Renal cortex interstitium (tissue), 11 donors: ENCODE measurements around the gene VEGFA. TPM values are rescaled to one million over a fixed set of nuclear protein-coding genes. Genes with fewer than 3 reads are reported as not detected.

Source experiments
- DNase-seq, 11 donors: peaks; one replicate each; pipeline ENCODE4 v3.0.0-alpha.2; 2013; ENCODE audit warnings: low read depth in 9 of 11, low spot score in 4 of 11; ENCODE audit errors: extremely low read depth in 1 of 11
- polyA plus RNA-seq, 3 donors: library from polyadenylated mRNA; unstranded; fragments of 120-200 nt; gene quantifications; one replicate each; pipeline ENCODE4 v1.2.1, GENCODE V29; 2013; ENCODE audit not compliant: insufficient read length in 3 of 3

The VEGFA gene
- polyA plus RNA-seq, 3 donors, result 293 to 424 (median 310) TPM

DNA sequence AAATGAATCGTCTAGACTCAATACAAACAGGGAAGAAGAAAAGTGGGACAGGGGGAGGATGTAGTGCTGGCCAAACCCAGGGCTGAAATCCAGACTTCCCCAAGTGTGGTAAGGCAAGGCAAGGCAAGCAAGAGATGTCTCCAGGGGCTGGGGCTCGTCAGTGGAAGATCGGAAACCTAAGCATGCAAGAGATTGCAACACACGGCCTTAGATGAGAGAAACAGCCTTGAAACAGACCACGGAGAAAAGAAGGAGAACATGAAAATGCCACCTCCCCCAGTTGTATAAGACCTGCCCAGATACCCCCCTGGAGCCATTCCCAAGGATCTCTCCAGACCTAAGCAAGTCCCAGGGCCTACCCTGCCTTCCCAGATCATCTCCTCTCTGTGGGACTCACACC lies 20.0 kb downstream of the VEGFA start:
- no peak for DNase-seq

DNA sequence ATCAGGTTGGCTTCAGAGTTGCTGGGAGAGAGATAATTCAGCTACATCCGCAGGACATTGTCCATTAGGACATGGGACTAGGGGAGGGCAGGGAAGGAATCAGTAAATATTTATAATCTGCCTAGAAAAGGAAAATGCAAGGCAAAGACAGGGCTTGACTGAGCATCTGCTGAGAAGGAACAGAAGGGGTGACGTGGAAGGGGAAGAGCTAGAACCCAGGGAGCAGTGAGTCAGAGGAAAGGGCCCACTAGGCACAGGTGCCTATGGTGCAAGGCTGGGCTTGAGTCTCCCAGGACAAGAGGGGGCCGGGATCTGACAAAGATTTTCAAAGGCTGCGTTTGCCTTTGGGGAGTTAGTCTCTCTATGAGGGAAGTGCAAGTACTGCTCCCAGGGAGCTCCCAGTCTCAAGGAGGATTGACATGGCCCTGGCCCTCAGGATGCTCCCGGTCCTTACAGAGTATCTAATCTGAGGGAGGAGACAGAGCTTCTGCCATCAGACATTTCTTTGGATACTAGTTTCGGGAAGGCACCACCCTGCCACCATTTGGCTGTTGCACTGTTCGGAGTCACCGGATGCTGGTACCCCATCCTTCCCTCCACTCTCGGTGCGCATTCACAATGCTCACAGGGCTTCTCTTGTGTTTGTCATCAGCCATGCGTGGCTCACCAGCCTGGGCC lies 21.9 kb downstream of the VEGFA start:
- DNase-seq, result no peak

- no peak for DNase-seq
Observed at GRCh38 chr6:43793154-43793874, 23.3 kb downstream of the VEGFA start.

- DNase-seq, result no peak
Observed at GRCh38 chr6:43793875-43794242, 23.8 kb downstream of the VEGFA start.

DNA sequence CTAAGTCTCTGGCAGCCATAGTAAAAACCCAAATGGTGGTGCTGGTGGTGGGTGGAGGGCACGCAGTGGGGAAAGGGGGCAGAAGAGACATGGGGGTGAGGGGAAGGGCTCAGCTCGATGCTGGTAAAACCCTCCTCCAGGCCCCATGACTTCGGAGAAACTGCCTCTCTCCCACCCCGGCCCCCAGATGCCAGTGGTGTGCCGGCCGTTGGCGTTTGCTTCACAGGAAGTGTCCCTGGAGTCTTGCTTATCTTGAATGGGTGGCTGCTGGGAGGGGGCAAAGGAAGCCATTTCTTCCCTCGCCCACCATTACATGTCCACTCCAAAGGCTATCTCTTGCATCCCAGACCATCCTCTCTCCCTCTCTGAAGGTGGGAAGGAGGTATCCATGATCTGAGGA lies 25.4 kb downstream of the VEGFA start:
- DNase-seq, result no peak

GRCh38 chr6:43796168-43796567 lies 26.2 kb downstream of the VEGFA start:
- no peak for DNase-seq

- DNase-seq, result no peak
Observed at GRCh38 chr6:43796903-43797890, 27.2 kb downstream of the VEGFA start.

DNA sequence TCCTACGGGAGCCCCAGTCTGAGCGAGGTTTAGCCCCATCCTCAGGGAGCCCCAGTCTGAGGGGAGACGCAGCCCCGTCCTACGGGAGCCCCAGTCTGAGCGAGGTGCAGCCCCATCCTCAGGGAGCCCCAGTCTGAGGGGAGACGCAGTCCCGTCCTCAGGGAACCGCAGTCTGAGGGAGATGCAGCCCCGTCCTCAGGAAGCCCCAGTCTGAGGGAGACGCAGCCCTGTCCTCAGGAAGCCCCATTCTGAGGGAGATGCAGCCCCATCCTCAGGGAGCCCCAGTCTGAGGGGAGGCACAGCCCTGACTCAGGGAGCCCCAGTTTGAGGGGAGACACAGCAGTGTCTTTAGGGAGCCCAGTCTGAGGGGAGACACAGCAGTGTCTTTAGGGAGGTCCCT lies 27.9 kb downstream of the VEGFA start:
- DNase-seq, result no peak

DNA sequence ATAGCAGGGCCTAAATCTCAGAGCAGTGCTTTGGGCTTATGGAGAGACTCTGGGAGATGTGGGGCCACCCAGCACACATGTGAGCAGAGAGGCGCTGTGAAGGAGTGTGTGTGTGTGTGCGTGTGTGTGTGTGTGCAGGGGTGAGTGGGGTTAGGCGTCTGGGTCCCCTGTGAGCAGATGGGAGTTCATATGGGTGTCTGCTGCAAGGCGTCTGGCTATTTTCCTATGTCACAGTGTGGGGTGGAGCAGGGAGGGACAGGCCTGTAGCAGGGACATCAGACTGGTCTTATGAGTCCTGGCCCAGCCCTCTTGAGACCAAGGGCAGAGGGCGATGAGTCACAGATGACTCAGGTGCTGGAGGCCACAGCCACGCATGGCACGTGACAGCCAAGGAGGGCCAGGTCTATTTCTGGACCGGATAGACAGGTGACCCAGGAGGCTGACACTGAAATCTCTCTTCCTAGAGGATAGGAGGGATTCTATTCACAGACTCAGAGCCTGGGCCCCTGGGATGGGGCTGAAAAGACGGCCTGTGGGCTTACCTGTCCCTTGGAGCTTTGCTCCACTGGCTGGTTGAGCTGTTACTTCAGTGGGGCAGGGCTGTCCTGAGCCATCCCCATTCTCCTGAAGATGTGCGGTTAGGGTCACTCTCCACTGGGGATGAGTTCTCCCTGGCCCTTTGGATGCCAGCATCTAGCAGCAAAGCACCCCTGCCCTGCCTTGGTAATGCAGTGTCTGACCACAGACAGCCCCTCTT lies 28.9 kb downstream of the VEGFA start:
- peak in 1 of 11 donors; percentile 38 for DNase-seq

GRCh38 chr6:43799551-43800297 lies 29.7 kb downstream of the VEGFA start:
- no peak for DNase-seq

DNA sequence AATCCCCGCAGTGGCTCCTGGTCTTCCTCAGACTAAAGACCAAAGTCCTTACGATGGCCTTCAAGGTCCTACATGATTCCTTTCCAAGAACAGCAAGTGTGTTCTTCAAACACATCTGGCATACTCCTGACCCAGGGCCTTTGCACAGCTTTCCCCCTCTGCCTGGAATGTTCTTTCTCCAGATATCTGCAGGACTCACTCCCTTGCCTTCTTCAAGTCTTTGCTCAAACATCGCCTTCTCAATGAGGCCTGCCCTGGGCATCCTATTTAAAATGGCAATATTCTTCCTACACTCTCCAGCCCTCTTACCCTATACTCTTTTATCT lies 30.2 kb downstream of the VEGFA start:
- DNase-seq, result no peak

DNA sequence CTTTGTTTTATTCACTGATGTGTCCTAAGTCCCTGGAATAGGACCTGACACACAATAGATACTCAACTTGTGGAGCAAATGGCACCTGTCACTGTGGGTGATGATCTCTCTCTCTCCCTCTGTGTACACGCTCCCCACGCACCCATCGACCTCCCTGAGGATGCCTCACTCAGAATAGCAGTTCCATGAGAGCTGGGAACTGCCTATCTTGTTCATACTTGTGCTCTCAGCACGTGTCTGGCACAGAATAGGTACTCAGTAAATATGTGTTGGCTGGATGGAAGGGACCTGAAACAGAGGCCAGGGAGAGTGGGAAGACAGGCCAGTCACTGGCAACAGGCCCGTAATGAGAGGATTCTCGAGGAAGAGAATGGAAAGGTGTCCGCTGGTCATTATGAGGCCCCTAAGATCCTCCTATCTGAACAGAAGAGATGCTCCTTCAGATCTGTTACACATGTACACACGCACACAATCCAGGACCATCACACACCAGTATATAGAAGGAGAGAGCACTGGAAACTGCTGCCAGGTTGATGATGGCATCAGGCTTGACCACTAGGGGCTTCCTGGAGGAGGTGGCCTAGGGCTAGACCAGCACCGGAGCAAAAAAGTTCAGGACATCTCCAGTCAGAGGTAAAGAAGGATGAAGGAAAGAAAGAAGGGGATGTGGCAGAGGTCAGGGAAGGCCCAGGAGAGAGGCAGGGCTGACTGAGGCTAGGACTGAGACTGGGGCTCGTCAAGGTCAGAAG lies 30.9 kb downstream of the VEGFA start:
- no peak for DNase-seq

DNA sequence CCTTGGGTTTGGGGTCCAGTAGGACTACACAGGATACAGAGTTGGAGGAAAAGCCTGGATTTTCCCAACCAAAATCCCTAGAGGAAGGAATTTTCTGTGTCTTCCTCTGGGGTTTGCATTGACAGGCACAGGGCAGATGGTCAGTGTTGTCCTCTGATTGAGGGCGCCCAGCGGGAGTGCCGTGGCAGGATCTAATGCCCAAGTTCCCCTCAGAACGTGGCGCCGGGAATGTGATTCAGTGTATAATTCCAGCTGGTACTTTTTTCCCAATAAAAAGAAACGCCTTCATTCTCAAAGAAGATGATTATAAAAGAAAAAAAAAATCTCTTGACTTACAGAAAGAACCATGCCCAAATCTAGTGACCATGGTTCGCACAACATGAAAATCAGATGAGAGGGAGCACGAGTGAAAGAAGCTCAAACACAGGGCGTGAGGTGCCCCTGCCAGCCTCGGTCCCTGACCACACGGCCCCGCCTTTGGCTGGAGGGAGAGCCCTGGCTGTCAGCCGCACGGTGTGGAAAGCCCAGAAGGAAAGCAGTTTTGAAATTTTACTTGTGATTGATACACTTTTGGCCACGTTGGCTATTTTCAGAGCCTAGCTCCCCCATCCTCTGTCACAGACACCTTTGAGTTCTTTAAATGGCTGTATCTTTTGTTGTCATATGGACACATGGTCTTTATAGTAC lies 31.6 kb downstream of the VEGFA start:
- DNase-seq, result no peak

- DNase-seq, result no peak
Observed at GRCh38 chr6:43803055-43803782, 33.2 kb downstream of the VEGFA start.

- no peak for DNase-seq
Observed at GRCh38 chr6:43803783-43804549, 34.0 kb downstream of the VEGFA start.
